BE2C (cell line): ENCODE measurements around the gene SLC37A4.
"Not testable (repeated sequence)": the region's sequence is repeated elsewhere in the genome, so short reads cannot be mapped to it uniquely, and the experiment has no call there.

Experiments
- DNase-seq: peaks from one replicate; pipeline ENCODE4 v3.0.0-alpha.2; 2020
- H3K27me3 ChIP-seq: fragments of 250-450 bp; sonication (Bioruptor Pico); 2 replicates; pipeline ENCODE4 v1.5.1; 2020; ENCODE audit warnings: mild to moderate bottlenecking
- H3K36me3 ChIP-seq: fragments of 250-450 bp; sonication (Bioruptor Pico); 2 replicates; pipeline ENCODE4 v1.5.1; 2020; ENCODE audit warnings: mild to moderate bottlenecking
- H3K4me1 ChIP-seq: fragments of 250-450 bp; sonication (Bioruptor Pico); 2 replicates; pipeline ENCODE4 v1.5.1; 2020
- H3K4me3 ChIP-seq: 2 replicates; pipeline ENCODE4 v1.5.1; 2011; ENCODE audit warnings: low read depth, low read length
- H3K9me3 ChIP-seq: fragments of 250-450 bp; sonication (Bioruptor Pico); 2 replicates; pipeline ENCODE4 v1.5.1; 2020
- TF ChIP-seq, protein P1 (sequence below): IDR thresholded peaks from 2 replicates; pipeline ENCODE4 v1.5.1; 2012; ENCODE audit warnings: mild to moderate bottlenecking, low read depth, low read length

Gene SLC37A4

GRCh38 chr11:119046489-119046888, 15.8 kb upstream of the SLC37A4 start:
- Histone ChIP-seq H3K27me3 (no peaks in the 10 kb centered on the region), H3K36me3 (peaks cover 53% of the 10 kb centered on the region)
- TF ChIP-seq, protein P1, sequence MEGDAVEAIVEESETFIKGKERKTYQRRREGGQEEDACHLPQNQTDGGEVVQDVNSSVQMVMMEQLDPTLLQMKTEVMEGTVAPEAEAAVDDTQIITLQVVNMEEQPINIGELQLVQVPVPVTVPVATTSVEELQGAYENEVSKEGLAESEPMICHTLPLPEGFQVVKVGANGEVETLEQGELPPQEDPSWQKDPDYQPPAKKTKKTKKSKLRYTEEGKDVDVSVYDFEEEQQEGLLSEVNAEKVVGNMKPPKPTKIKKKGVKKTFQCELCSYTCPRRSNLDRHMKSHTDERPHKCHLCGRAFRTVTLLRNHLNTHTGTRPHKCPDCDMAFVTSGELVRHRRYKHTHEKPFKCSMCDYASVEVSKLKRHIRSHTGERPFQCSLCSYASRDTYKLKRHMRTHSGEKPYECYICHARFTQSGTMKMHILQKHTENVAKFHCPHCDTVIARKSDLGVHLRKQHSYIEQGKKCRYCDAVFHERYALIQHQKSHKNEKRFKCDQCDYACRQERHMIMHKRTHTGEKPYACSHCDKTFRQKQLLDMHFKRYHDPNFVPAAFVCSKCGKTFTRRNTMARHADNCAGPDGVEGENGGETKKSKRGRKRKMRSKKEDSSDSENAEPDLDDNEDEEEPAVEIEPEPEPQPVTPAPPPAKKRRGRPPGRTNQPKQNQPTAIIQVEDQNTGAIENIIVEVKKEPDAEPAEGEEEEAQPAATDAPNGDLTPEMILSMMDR = no peak

DNA sequence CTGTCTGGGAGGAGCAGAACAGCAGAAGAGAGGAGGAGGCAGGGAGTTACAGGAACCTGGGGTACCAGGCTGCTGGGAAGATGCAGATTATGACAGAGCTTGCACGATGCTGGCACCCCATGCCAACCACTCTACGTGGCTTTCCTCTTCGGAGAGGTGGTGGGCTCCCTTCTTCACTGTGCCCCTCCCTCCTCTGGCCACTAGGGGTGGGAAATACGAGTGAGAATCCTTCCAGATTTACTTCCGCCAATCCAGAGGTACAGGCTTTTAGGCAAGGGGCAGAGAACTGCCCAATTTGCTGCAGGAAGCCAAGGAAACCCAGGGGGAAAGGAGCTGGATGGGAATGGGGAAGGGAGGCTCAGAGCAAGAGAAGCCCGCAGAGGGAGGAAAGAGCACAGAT, 14.0 kb upstream of the SLC37A4 start:
- H3K27me3 ChIP-seq = no peaks in the 10 kb centered on the region
- no peaks in the 10 kb centered on the region for H3K9me3 ChIP-seq
- H3K4me1 ChIP-seq = no peaks in the 10 kb centered on the region
- TF ChIP-seq, protein P1 = peak; percentile 42
- H3K36me3 ChIP-seq = peaks cover 39% of the 10 kb centered on the region
- no peak for DNase-seq
- H3K4me3 ChIP-seq = no peak overlapping the region

More at GRCh38 chr11:119046489-119046888, 15.8 kb upstream of the SLC37A4 start:
- Histone ChIP-seq H3K4me1 (no peaks in the 10 kb centered on the region), H3K4me3 (no peak overlapping the region), H3K9me3 (no peaks in the 10 kb centered on the region)
- DNase-seq = no peak

DNA sequence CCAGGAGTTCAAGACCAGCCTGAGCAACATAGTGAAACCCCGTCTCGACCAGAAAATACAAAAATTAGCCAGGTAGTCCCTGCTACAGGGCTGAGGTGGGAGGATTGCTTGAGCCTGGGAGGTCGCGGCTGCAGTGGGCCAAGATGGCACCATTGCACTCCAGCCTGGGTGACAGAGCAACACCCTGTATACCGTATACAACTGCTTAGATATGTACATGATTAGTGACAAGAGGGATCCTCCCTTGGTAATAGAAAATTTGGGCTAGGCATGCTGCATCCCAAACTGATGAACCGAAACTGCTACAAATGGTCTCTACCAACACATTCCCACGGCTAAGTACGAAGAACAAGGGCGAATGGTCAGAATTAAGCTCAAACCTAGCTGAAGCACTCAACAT, 12.2 kb upstream of the SLC37A4 start:
- TF ChIP-seq, protein P1 = no peak
- DNase-seq = no peak
- Histone ChIP-seq H3K4me1 (no peaks in the 10 kb centered on the region), H3K27me3 (no peaks in the 10 kb centered on the region), H3K4me3 (no peak overlapping the region), H3K9me3 (no peaks in the 10 kb centered on the region), H3K36me3 (peaks cover 21% of the 10 kb centered on the region)

DNA sequence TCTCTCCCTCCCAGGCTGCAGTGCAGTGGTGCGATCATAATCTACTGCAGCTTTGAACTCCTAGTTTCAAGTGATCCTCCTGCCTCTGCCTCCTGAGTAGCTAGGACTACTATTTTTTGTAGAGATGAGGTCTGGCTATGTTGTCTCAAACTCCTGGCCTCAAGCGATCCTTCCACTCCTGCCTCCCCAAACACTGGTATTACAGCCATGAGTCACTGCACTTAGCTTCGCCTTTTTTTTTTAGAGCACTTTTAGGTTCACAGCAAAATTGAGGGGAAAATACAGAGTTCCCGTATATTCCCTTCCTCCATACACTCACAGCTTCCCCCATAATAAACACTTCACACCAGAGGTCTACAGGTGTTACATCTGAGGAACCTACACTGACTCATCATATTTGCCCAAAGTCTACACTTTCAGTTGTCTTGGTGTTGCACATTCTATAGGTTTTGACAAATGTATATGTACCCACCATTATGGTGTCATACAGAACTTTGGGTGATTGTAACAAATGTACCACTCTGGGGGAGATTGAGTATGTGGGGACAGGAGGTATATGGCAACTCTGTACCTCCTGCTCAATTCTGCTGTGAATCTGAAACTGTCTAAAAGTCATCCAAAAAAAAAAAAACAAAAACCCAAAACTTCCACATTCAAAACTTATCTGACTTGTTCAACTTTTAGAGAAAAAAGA, 11.3 kb upstream of the SLC37A4 start:
- no peak for DNase-seq
- peaks cover 11% of the 10 kb centered on the region for H3K36me3 ChIP-seq
- H3K27me3 ChIP-seq = no peaks in the 10 kb centered on the region
- no peaks in the 10 kb centered on the region for H3K4me1 ChIP-seq
- no peak overlapping the region for H3K4me3 ChIP-seq
- TF ChIP-seq, protein P1 = no peak
- no peaks in the 10 kb centered on the region for H3K9me3 ChIP-seq

DNA sequence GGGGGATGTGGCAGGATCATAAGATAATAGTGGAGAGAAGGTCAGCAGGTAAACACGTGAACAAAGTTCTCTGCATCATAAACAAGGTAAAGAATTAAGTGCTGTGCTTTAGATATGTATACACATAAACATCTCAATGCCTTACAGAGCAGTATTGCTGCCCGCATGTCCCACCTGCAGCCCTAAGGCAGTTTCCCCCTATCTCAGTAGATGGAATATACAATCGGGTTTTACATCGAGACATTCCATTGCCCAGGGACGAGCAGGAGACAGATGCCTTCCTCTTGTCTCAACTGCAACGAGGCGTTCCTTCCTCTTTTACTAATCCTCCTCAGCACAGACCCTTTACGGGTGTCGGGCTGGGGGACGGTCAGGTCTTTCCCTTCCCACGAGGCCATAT, 8.8 kb upstream of the SLC37A4 start:
- not testable (repeated sequence) for DNase-seq, H3K9me3 ChIP-seq, H3K4me1 ChIP-seq, H3K4me3 ChIP-seq, H3K36me3 ChIP-seq, H3K27me3 ChIP-seq

DNA sequence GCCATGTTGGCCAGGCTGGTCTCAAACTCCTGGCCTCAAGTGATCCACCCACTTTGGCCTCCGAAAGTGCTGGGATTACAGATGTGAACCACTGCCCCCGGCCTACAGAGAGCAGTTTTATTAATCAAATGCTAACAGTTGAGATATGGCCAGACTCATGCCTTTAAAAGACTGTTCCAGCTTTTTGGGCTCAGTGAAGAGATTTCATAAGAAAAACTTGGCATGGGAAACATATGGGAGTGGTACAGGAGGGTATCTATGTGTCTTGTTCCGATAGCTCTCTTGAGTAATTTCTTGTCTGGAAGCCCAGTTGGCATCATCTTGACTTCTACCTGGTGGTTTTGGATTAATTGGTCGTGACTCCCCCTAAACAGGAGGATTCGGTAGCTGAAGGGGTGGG, 8.2 kb upstream of the SLC37A4 start:
- Histone ChIP-seq H3K27me3 (no peaks in the 10 kb centered on the region), H3K36me3 (no peaks in the 10 kb centered on the region), H3K9me3 (no peaks in the 10 kb centered on the region), H3K4me3 (no peak overlapping the region), H3K4me1 (no peaks in the 10 kb centered on the region)
- DNase-seq = no peak
- TF ChIP-seq, protein P1 = no peak
